HL-60 (cell line): ENCODE data around the gene NR2C2AP.
"Not testable (repeated sequence)": the region's sequence is repeated elsewhere in the genome, so short reads cannot be mapped to it uniquely, and the experiment has no call there.

Source experiments
- CTCF ChIP-seq: IDR thresholded peaks from one replicate; pipeline ENCODE4 v1.5.1; 2011; ENCODE audit warnings: low read length, control low read depth, inconsistent platforms; ENCODE audit not compliant: insufficient read depth
- GABPA ChIP-seq: IDR thresholded peaks from 2 replicates; pipeline ENCODE4 v1.6.1; 2012; ENCODE audit warnings: low read depth

GRCh38 chr19:19173243-19173642 is 30.0 kb downstream of the NR2C2AP start:
- TF ChIP-seq CTCF, GABPA: not testable (repeated sequence)
